Fibroblast of pulmonary artery (primary cell): ENCODE results near the gene NUDCD3.

Experiments
- DNase-seq: peaks from one replicate; pipeline ENCODE4 v3.0.0-alpha.2; 2010; ENCODE audit warnings: low read depth
- H3K4me3 ChIP-seq: replicated peaks from 2 replicates; pipeline ENCODE4 v1.5.1; 2011; ENCODE audit warnings: low read depth, mild to moderate bottlenecking, control low read depth, low read length, moderate library complexity
- CTCF ChIP-seq: IDR thresholded peaks from 2 replicates; pipeline ENCODE4 v1.5.1; 2011; ENCODE audit warnings: mild to moderate bottlenecking, control low read depth, low read length, inconsistent platforms; ENCODE audit errors: missing control alignments

The NUDCD3 gene

DNA sequence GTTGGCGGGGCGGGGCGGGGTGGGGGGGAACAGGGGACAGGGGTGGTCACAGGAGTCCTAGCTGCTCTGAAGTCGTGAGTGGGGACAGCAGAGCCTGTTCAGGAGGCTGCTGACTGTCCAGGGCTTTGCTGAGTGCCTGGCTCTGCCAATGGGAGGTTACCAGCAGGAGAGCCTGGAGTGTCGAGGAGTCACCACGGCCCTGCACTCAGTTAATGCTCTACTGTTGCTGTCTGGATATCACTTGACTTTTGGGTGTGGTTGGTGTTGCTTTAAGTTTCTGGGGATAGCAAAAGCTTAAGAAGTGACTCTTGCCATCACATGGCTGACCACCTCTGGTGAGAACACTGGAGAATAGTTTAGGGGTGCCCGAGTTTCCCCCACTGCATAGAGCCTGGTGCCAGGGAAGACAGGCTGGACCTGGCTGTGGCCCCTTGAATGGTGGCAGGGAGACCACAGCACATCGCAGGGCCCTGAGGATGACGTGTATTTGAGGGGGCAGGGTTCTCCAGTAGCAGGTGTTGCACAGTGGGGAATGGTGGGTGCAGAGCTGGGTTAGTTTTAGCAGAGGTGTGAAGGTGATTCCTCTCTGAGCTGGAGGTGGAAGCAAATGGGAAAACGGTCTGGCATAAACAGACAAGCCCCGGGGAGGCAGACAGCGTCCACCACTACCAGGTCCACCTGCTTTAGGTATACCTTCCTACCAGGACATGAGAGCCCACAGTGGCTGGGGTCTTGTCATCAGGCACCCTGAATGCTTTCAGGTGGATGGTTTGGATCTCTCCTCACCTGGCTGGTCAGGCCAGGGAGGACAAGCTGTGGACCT lies 110.9 kb downstream of the NUDCD3 start:
- H3K4me3 ChIP-seq: no peak overlapping the region
- TF ChIP-seq CTCF: no peak
- DNase-seq: peak; percentile 29

DNA sequence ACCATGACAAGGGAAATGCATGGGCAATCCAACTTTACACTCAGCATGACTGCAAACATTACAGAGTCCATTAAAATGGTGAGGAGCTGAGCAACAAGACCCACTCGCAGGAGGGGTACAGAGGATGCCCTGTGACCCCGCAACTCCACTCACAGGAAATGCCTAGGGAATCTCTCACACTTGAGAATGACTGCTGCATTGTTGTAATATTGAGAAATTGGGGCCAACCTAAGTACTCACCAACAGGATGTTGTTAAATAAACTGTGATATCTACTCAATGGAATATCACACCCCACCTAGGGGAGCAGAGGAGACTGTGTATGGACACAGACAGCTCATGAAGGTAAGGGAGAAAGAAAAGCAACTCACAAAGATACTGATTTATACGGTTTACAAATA lies 111.7 kb downstream of the NUDCD3 start:
- no peak overlapping the region for H3K4me3 ChIP-seq
- TF ChIP-seq CTCF: peak; percentile 20
- DNase-seq: peak; percentile 93

DNA sequence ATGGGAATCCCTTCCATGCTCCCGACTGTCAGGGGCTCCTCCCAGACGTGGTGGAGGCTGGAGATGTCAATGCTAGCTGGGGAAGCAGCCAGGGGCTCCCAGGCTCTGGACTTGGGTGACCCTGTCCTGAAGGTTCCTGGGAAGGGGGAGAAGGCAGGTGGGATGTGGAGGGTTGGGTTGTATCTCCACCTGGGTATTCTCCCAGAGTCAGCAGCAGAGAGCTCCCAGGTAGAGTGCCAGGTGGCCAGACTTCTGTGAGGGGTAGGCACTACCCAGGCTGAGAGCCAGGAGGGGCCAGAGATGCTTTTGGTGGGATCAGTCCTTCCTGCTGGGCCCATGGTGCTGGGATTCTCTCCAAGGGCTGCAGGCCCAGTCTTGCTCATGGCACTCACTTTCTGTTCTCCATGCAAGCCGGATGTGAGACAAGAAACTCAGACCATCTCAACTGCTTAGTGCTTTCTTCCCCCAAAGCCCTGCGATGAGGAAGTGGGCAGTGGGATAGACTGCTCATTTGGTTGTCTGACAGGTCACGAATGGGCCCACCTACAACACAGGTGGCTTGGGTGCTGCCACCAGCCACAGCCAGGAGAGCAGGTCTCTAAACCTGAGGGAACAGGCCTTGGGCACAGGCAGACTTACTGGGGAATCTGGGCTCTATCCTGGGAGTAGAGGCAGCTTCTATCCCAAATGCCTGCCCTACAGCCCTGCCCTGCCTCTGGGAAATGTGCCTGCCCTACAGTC lies 112.6 kb downstream of the NUDCD3 start:
- DNase-seq: no peak
- no peak for TF ChIP-seq CTCF
- no peak overlapping the region for H3K4me3 ChIP-seq

- no peak overlapping the region for H3K4me3 ChIP-seq
- DNase-seq: no peak
- TF ChIP-seq CTCF: no peak
Measured at GRCh38 chr7:44377134-44377463, 113.4 kb downstream of the NUDCD3 start.

DNA sequence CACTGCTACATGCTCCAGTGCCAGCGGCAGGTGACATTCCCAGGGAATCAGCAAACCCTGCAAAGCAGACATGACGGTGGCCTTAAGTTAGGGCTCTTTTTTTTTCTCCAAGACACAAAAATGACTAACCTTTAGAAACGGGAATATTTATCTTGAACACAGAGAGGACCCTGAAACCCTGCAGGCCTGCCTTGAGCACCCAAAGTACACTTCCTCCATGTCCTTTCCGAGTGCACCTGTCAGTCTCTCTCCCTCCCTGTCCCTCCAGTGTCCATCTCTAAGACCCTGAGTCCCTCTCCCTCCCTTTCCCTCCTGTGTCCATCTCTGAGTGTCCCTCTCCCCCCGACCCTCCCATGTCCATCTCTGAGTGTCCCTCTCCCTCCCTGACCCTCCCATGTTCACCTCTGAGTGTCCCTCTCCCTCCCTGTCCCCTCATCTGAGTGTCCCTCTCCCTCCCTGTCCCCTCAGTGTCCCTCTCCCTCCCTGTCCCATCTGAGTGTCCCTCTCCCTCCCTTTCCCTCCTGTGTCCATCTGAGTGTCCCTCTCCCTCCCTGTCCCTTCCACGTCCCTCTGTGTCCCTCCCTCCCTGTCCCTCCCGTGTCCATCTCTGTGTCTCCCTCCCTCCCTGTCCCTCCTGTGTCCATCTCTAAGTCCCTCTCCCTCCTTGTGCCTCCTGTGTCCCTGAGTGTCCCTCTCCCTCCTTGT lies 113.9 kb downstream of the NUDCD3 start:
- H3K4me3 ChIP-seq: no peak overlapping the region
- TF ChIP-seq CTCF: no peak
- no peak for DNase-seq

- no peak for DNase-seq
- TF ChIP-seq CTCF: no peak
Measured at GRCh38 chr7:44375926-44376342, 114.5 kb downstream of the NUDCD3 start.

More at GRCh38 chr7:44375926-44376342, 114.5 kb downstream of the NUDCD3 start:
- H3K4me3 ChIP-seq: no peak overlapping the region
